Activated T-cell treated with anti-CD3 and anti-CD28 coated beads for 24 hours (primary cell): Measurements from ENCODE around the gene FOSB.
"Not testable (repeated sequence)": the region's sequence is repeated elsewhere in the genome, so short reads cannot be mapped to it uniquely, and the experiment has no call there.

Experiments
- DNase-seq: peaks from one replicate; pipeline ENCODE4 v3.0.0-alpha.2; 2020; ENCODE audit warnings: low read depth

FOSB gene

DNA sequence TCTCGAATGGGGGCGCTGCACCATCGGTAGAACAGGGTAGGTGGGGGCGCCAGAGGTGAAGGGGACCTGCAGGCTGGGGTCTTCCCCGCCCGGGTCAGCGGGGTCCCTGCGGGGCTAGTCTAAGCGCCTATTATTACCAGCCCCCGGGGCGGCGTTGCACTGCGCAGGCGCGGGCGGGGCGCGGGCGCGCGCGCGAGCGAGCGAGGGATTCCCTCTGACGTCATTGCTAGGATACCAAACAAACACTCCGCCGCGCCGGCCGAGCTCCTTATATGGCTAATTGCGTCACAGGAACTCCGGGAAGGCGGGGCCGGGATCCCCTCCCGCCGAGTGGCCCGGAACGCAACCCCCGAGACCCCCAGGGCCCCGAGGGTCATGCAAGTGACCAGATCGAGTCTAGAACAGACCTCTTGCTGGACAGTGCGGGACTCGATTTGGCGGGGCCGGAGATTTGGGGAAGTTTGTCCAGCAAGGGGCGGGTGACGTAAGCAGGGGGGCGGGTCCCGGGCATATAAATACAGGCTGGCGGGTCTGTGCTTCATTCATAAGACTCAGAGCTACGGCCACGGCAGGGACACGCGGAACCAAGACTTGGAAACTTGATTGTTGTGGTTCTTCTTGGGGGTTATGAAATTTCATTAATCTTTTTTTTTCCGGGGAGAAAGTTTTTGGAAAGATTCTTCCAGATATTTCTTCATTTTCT is at the start of gene FOSB:
Gene FOSB, plus strand, starts transcription at position 541 of the 703 bp plus-strand sequence. CDS start 591 bp downstream, outside the sequence.
- DNase-seq, result peak; percentile 91

DNA sequence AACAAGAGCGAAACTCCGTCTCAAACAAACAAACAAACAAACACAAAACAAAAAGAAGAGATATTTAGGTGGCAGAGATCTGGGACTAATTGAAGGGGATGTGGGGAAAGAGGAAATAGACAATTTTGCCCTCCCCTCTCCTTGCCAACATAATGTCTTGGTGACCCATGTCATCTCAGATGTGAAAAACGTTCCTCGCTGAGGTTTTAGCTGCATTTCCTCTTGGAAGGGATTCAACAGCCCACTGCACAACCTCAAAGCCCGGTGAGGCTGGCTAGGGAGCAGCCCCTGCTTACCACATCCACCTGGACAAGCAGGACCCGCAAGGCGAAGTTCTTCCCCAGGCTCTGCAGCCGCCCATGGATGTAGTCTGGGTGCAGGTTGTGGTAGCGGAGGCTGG is 49.0 kb upstream of the FOSB start:
- no peak for DNase-seq

- DNase-seq, result no peak
These were observed 48.4 kb upstream of the FOSB start for GRCh38 chr19:45419396-45419795.

DNA sequence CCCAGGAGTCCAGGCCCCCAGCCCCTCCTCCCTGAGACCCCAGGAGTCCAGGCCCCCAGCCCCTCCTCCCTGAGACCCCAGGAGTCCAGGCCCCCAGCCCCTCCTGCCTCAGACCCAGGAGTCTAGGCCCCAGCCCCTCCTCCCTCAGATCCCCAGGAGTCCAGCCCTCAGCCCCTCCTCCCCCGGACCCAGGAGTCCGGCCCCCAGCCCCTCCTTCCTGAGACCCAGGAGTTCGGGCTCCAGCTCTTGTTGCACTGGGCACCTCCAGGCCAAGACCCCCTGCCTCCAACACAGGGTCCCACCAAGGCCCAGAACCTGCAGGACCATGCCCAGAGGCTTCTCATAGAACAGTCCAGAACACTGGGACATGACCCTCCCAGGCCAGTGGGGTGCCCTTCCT is 47.9 kb upstream of the FOSB start:
- DNase-seq, result no peak

DNA sequence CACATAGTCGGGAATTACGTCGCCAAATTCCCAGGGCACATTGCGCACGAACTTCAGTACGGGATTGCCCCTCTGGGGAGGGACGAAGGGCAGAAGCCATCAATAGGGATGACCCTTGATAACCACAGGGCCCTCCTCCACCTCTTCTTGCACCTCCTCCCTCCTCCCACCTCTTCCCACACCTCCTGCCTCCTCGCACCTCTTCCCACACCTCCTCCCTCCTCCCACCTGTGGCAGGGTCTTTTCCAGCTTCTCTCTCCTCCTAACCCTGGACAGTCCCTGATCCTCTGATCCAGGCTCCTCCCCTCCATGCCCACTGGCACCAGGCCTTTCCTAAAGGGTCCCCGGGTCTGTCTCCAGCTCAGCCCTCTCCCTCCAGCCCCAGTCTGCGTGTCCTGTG is 47.4 kb upstream of the FOSB start:
- DNase-seq, result no peak

GRCh38 chr19:45420871-45421270 is 46.9 kb upstream of the FOSB start:
- no peak for DNase-seq

- DNase-seq, result no peak
These were observed 45.8 kb upstream of the FOSB start for GRCh38 chr19:45421947-45422498.

GRCh38 chr19:45423033-45423588 is 44.7 kb upstream of the FOSB start:
- DNase-seq, result no peak

GRCh38 chr19:45423589-45424190 is 44.1 kb upstream of the FOSB start, which contains the start of gene ERCC1:
Gene ERCC1, minus strand, starts transcription at chr19:45423917. Its CDS starts 543 bp downstream, at chr19:45423374.
- peak; percentile 78 for DNase-seq

GRCh38 chr19:45424191-45425058 is 43.4 kb upstream of the FOSB start:
- no peak for DNase-seq

DNA sequence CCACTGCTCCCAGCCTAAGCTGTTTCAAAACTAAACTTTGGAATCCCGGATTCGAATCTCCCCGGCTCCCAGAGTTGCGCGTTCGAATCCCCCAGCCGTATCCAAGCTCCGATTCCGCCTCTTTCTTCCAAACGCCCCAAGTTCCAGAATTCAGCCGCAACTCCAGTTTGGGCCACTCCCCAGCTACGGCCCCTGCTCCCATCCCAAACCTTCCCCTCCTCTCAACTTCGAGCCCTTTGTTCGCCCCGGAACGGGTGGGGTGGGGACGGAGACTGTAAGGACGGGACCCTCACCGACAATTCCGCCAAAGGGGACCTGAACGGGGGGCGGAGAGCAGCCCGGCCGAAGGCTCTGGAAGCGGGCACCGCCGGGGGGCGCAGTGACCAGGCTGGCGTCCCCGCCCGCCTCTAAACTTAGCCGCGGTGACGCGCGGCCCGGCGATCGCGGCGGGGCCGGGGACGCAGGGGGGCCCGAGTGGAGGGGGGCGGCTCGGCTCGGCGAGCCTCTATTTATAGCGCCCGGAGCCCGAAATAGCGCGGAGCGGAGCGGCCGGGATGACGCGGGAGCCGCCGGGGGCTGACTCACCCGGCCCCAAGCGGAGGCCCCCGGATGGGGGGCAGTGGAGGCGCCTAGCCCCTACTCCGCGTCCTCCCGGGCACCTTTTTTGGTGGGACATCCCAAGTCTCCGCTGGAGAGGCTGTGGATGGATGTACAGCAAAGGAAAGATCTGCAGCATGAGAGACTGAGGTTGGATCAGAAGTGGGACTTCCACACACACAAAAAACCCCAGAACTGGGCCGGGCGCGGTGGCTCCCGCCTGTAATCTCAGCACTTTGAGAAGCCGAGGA is 39.2 kb upstream of the FOSB start:
- DNase-seq, result no peak

GRCh38 chr19:45429896-45430295 is 37.9 kb upstream of the FOSB start:
- not testable (repeated sequence) for DNase-seq

GRCh38 chr19:45431008-45431407 is 36.8 kb upstream of the FOSB start:
- not testable (repeated sequence) for DNase-seq

DNA sequence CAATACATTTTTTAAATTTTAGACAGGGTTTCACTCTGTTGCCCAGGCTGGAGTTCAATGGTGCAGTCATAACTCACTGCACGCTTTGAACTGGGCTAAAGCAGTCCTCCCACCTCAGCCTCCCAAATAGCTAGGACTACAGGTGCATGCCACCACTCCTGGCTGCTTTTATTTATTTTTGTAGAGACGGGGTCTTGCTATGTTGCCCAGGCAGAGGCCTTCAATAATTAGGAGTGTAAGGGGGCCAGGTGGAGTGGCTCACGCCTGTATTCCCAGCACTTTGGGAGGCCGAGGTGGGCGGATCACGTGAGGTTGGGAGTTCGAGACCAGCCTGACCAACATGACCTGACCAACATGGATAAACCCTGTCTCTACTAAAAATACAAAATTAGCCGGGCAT is 35.3 kb upstream of the FOSB start:
- not testable (repeated sequence) for DNase-seq

DNA sequence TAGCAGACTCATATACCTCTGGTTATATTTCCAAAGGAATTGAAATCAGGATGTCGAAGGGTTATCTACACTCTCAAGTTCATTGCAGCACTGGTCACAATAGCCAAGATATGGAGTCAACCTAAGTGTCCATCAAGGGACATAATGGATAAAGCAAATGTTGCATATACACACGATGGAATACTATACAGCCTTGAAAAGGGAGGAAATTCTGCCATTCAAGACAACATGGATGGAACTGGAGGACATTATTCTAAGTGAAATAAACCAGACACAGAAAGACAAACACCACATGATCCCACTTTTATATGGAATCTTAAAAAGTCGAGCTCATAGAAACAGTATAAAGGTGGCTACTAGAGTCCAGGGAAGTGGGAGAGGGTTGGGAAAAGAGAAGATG is 30.5 kb upstream of the FOSB start:
- no peak for DNase-seq

- no peak for DNase-seq
These were observed 28.6 kb upstream of the FOSB start for GRCh38 chr19:45439190-45439568.

DNA sequence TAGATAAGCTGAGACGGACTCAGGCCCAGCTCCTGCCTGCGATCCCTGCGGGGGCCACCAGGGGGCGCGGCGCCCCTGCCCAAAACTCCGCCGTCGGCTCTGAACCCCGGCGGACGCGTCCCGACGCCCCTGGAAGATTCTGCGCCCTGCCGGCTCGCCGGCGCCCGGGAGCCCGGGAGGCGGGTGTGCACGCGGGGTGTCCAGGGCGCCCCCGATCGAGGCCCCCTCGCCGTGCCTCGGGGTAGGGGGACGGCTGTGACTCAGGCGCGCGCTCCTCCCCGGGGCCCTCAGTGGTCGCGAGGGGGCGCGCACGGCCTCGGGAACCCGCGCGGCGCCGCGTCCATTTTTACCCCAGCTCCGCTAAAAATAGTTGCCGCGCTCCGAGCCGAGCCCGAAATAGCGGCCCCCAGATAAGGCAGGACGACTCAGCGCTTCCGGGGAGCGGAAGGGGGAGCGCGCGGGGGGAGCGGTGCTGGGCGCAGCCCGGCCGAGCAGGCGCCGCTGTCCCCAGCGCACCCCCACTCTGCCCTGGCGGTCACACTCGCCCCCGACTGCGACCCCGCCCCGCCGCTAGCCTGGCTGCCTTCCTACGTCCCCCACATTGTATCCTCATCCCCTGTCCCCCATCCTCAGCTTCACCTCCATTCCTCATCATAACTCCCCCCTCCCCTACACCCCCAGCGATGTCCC is 28.1 kb upstream of the FOSB start:
- DNase-seq, result peak; percentile 77

DNA sequence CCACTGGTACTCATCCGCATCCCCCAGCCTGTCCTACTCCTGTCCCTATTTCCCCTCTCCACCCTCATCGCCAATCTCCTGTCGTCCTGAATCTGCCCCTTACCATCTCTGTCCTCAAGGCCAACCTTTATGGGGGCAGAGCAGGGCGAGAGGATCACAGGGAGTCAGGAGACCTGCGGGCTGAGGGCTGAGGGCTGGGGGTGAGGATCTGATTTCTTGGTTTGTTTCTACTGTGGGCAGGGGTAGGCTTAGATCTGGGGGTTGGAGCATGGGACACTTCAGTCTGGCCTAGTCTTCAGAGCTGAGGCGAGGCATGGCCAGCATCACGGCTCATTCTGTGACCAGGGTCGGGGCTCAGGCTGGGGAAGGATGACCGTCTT is 27.5 kb upstream of the FOSB start:
- no peak for DNase-seq

DNA sequence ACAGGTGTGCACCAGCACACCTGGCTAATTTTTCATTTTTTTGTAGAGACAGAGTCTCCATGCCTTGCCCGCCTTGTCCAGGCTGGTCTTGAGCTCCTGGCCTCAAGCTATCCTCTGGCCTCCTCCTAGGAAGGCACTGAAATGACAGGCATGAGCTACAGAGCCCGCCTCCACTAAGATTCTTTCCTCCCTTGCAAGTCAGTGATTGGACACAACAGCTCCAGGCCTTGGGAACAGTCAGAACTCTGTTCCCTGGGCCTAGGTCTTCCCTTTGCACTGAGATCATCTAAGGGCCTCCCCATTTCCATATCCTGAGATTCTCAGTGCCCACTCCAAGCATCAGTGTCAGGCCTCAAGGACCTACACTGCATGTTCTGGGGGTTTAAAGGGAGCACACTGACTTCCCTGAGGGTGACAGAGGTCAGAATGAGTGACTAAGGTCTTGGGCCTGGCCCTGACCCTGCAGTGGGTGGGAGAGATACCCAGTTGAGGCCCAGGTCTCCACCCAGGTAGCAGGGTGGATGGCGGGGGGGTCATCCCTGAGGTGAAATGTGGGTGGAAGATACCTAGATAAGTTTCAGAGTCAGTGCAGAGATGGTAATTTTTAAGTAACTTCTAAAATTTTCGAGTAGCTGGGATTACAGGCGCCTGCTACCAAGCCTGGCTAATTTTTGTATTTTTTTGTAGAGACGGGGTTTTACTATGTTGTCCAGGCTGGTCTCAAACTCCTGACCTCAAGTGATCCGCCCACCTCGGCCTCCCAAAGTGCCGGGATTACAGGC is 26.7 kb upstream of the FOSB start:
- DNase-seq, result no peak

DNA sequence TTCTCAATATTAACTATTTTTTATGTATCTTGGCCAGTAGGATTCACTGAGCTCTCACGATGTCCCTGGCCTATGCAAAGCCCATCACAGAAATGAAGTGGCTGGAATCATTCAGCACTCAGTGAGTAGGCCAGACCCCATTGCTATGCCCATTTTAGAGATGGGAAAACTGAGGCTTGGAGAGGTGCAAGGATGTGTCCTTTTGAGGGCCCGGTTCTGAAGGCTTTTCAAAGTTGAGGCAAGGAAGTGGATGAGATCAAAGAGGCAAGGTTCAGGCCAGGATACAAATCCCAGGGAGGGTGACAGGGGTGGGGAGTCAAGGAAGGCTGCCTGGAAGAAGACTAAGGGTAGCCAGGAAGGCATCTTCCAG is 25.4 kb upstream of the FOSB start:
- DNase-seq, result no peak
